ENCODE data around the gene COL21A1.

The COL21A1 gene

DNA sequence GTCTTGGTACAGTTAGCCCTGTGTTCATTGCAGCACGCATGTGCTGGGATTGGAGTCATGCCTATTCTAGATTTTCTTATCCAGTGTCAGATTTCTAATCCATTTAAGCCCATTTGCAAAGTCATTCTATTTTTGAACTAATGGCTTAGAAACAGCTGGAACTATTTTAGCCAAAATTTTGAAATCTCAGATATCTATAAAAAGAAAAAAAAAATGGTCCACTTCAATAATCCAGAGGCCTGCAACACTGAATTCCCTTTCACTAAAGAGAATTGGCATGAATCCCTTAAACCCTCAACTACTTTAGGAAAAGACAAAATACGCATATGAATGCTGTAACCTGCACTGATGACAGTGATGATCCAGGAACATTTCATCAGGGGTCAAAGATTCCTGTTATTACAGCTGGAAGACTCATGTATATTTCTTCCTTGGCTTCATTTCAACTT lies 1.5 kb downstream of the COL21A1 start:
- no peak overlapping the region for H3K4me3 ChIP-seq (ENCODE audit: low read length)
- no peak for TF ChIP-seq CTCF (conservative IDR thresholded peaks at IDR 0.05; ENCODE audit: low read depth, low read length)
- no peak for DNase-seq (ENCODE audit: low read depth)

DNA sequence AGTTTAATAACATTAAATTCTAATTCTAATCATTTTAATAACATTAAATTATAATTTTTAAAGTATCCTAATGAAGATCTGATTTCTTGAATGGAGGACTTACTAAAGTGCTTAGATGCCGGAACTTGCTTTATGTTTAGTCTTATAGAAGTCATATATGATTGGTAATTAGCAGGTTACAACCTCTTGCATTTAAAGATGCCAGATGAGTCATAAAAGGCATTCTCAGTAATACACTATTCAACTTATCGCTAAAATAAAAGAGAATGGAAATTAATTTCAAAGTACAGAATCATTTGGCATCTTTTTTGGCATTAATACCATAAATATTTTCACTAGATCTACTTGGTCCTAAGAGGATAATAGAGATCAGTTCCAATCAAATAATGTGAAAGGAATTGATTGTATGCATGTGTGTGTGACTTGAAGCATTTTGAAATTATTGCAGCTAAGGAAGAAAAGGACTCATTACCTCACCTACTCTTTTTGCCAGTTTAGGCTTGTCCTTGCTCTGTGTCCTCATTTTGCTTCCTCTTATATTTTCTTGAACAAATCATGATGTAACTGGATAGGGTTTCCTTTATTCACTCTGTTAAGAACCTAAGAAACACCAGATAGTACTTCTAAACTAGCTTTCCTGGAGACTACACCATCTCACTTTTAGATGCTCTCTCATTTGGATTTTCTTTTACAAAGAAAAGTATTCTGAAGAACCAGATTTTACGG lies 2.7 kb downstream of the COL21A1 start:
- no peak for TF ChIP-seq CTCF (conservative IDR thresholded peaks at IDR 0.05; ENCODE audit: low read depth, low read length)
- no peak for DNase-seq (ENCODE audit: low read depth)
- H3K4me3 ChIP-seq (ENCODE audit: low read length), result no peak overlapping the region

DNA sequence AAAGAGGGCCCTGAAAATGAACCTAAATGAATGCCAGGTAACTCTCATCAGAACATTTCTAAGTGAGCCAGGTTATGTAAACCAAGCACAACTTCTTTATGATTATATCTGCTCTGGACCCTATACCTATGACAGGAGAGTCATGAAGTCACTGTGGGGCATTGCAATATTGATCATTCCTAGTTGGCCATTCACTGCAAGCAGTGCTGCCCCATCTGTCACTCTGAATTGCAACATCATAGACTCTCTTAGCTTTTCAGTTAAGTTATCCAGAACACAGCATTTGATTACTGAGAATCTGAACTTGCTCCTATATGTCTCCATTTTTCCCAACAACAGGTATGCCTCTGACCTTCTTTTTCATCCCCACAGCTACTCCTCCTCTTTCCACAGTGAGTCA lies 3.3 kb downstream of the COL21A1 start:
- DNase-seq (ENCODE audit: low read depth), result no peak
- no peak for TF ChIP-seq CTCF (conservative IDR thresholded peaks at IDR 0.05; ENCODE audit: low read depth, low read length)
- no peak overlapping the region for H3K4me3 ChIP-seq (ENCODE audit: low read length)

- no peak for DNase-seq (ENCODE audit: low read depth)
- no peak for TF ChIP-seq CTCF (conservative IDR thresholded peaks at IDR 0.05; ENCODE audit: low read depth, low read length)
- no peak overlapping the region for H3K4me3 ChIP-seq (ENCODE audit: low read length)
Observed at GRCh38 chr6:56243518-56244070, 3.8 kb downstream of the COL21A1 start.

- no peak for TF ChIP-seq CTCF (conservative IDR thresholded peaks at IDR 0.05; ENCODE audit: low read depth, low read length)
- DNase-seq (ENCODE audit: low read depth), result no peak
- H3K4me3 ChIP-seq (ENCODE audit: low read length), result no peak overlapping the region
Observed at GRCh38 chr6:56242346-56242745, 5.0 kb downstream of the COL21A1 start.

DNA sequence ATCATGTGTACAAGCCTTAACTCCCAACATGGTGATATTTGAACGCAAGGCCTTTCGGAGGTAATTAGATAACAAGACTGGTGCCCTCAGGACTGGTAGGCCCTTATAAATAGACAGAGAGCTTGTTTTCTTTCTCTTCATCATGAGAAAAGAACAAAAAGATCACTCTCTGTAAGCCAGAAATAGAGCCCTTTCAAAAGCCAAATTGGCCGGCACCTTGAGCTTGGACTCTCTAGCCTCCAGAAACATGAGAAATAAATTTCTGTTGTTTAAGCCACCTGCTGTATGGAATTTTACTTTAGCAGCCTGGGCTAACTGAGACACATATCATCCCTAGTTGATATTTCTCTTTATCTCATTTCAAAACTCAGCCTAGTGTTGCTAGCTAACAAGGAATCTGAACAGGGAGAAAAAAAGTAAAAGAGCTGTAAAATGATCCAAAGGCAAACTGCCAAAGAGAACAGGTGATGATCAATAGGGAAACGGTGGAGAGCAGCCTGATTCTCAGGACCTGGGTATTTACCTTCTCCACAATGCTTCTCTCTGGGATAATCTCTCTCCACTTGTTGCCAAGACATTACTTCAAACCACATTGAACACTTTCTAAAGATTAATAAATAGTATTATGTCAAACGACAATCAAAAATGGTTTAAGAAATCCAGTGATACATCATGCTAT lies 6.1 kb downstream of the COL21A1 start:
- TF ChIP-seq CTCF (conservative IDR thresholded peaks at IDR 0.05; ENCODE audit: low read depth, low read length), result no peak
- no peak for DNase-seq (ENCODE audit: low read depth)

More for the DNA sequence above, 6.1 kb downstream of the COL21A1 start:
- no peak overlapping the region for H3K4me3 ChIP-seq (ENCODE audit: low read length)
